Fibroblast of skin of left quadriceps (primary cell): ENCODE measurements around the gene HGD.
A peak's percentile ranks its signal among the peaks of the same experiment; 100 is the strongest.
"Not testable (repeated sequence)": the region's sequence is repeated elsewhere in the genome, so short reads cannot be mapped to it uniquely, and the experiment has no call there.

Experiments
- DNase-seq, 2 experiments: peaks; one replicate each; pipeline ENCODE4 v3.0.0-alpha.2; 2013; ENCODE audit warnings: low read depth in 2 of 2

Gene HGD

GRCh38 chr3:120682095-120682681, at the start of gene HGD:
HGD (minus strand) TSS chr3:120682239; CDS start chr3:120682111, 128 bp downstream.
- no peak for DNase-seq

- no peak for DNase-seq
These were observed 48.8 kb upstream of the HGD start for GRCh38 chr3:120730576-120731542.

DNA sequence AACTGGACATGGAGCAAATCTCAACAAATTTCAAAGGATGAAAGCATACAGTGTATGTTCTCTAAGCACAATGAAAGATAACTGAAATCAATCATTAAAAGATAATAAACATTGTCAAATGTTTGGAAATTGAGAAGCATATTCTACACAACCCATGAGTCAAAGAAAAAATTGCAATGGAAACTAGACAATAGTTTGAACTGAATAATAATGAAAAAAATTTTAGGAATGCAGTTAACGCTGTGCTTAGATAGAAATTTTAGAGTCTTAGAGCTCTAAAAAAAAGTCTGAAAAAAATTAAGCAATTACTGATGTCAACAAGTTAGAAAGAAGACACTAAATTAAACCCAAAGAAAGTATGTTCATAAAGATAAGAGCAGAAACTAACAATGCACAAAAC, 44.8 kb upstream of the HGD start:
- DNase-seq = no peak

DNA sequence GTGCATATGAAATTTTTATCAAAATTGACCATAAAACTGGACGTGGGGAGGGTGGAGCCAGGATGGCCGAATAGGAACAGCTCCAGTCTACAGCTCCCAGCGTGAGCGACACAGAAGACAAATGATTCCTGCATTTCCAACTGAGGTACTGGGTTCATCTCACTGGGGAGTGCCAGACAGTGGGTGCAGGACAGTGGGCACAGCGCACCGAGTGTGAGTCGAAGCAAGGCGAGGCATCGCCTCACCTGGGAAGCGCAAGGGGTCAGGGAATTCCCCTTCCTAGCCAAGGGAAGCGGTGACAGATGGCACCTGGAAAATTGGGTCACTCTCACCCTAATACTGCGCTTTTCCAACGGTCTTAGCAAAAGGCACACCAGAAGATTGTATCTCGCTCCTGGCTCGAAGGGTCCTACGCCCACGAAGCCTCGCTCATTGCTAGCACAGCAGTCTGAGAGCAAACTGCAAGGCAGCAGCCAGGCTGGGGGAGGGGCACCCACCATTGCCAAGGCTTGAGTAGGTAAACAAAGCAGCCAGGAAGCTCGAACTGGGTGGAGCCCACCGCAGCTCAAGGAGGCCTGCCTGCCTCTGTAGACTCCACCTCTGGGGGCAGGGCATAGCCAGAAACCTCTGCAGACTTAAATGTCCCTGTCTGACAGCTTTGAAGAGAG, 37.3 kb upstream of the HGD start:
- not testable (repeated sequence) for DNase-seq

GRCh38 chr3:120713262-120713661, 31.2 kb upstream of the HGD start:
- DNase-seq = no peak

- no peak for DNase-seq
These were observed 28.3 kb upstream of the HGD start for GRCh38 chr3:120710369-120710768.

DNA sequence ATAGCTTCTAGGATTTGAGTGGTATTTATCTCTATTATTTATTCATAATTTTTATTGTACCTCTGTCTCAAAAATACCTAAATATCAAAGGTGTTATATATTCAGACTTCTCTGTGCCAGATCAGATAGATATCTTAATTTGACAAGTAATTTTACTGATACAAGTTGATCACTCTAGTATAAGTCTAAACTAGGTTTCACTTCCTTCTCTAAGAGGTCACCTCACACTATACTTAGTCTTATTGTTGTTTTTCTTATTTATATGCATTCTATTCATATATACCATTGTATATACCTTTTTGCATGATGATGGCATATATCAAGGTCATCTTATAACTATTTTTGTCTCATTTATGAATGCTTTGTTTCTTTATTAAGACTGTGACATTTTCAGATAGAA, 26.4 kb upstream of the HGD start:
- no peak for DNase-seq

DNA sequence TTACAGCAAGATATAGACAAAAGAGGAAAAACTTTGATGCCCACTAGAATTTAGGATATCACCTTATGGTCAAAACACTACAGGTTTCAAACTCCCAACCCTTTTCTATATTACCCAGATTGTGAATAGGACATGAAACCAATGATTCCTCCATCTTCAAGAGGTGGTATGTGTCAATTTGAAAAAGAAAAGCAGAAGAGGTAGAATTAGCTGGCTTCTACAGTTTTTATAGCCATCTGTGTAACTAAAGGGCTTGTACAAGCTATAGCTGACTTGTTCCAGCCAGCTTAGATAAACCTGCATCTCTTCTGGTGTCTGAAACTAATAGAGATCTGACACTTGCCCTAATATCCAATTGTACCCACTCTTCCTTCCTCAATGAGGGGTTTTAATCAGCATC, 24.9 kb upstream of the HGD start:
- no peak for DNase-seq

GRCh38 chr3:120705884-120706582, 24.0 kb upstream of the HGD start:
- DNase-seq = no peak

- DNase-seq = no peak
These were observed 17.3 kb upstream of the HGD start for GRCh38 chr3:120699333-120699732.

- peak; percentile 69 to 80 for DNase-seq
These were observed 11.6 kb upstream of the HGD start for GRCh38 chr3:120693439-120694171.

DNA sequence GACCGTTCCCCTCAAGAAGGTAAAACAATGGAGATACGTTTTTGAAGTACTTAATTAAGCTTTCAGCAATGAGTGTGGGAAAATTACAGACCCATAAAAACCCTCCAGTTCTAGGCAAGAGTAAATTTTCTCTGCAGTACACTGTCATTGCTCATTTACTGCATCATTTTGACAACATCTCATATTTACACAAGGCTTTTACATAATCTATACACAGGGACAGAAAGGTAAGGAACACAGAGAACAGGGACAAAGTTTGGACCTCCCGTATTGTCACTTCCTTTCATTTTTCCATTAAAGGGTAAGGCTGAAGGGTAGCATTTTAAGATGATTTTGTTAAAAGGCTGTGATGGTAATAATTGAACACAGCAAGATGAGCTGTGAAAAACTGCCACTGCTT, 7.4 kb upstream of the HGD start:
- DNase-seq = no peak

- peak; percentile 60 to 68 for DNase-seq
These were observed 6.1 kb upstream of the HGD start for GRCh38 chr3:120688121-120688520.

GRCh38 chr3:120685411-120685810, 3.4 kb upstream of the HGD start:
- no peak for DNase-seq

- DNase-seq = no peak
These were observed 2.9 kb upstream of the HGD start for GRCh38 chr3:120684896-120685295.

GRCh38 chr3:120683671-120684301, 1.7 kb upstream of the HGD start:
- no peak for DNase-seq

- DNase-seq = no peak
These were observed 1.2 kb upstream of the HGD start for GRCh38 chr3:120683213-120683612.

DNA sequence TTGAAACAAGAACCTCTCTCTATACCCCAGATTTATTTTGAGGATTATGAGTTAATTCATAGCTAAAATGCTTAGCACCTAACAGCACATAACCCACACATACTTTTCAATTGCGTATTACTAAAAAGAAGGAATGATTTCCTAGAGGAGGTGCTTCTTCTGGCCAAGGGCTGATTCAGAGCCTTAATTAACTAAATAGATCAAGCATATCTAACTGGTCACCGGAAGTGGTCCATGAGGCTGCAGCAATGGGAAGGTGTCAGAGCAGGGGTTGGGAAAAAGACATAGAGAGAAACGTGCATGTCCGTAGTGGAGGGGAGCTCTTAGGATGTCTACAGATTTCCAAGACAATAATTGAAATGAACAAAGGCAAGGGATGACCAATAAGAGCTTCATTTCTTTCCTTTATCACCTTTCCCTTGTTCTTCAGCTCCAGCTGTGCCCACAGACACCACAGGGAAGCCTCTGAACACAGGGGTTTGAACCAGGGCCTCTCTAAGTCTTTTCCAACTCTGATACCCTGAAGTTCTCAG, 467 bp downstream of the HGD start:
- no peak for DNase-seq

- no peak for DNase-seq
These were observed 1.0 kb downstream of the HGD start for GRCh38 chr3:120681018-120681417.

GRCh38 chr3:120680193-120680894, 1.7 kb downstream of the HGD start:
- no peak for DNase-seq
